ENCODE measurements around the gene DUSP8.

Gene DUSP8

GRCh38 chr11:1564535-1565172 is 7.4 kb downstream of the DUSP8 start:
- DNase-seq, result peak; percentile 88

- peak; percentile 28 for DNase-seq
Measured at GRCh38 chr11:1563697-1564534, 8.2 kb downstream of the DUSP8 start.

GRCh38 chr11:1563149-1563638 is 8.9 kb downstream of the DUSP8 start:
- no peak for DNase-seq

- no peak for DNase-seq
Measured at GRCh38 chr11:1562469-1563148, 9.5 kb downstream of the DUSP8 start.

GRCh38 chr11:1561955-1562354 is 10.1 kb downstream of the DUSP8 start:
- no peak for DNase-seq

- DNase-seq, result no peak
Measured at GRCh38 chr11:1561266-1561665, 10.8 kb downstream of the DUSP8 start.

GRCh38 chr11:1560649-1561251 is 11.3 kb downstream of the DUSP8 start:
- DNase-seq, result no peak

- no peak for DNase-seq
Measured at GRCh38 chr11:1560002-1560648, 11.9 kb downstream of the DUSP8 start.

- no peak for DNase-seq
Measured at GRCh38 chr11:1559111-1559951, 12.7 kb downstream of the DUSP8 start.

GRCh38 chr11:1558775-1559110 is 13.3 kb downstream of the DUSP8 start:
- DNase-seq, result no peak

GRCh38 chr11:1557904-1558774 is 13.9 kb downstream of the DUSP8 start:
- DNase-seq, result no peak

GRCh38 chr11:1557051-1557884 is 14.8 kb downstream of the DUSP8 start:
- no peak for DNase-seq

- DNase-seq, result no peak
Measured at GRCh38 chr11:1556278-1556902, 15.7 kb downstream of the DUSP8 start.

GRCh38 chr11:1555713-1556153 is 16.3 kb downstream of the DUSP8 start:
- DNase-seq, result no peak

GRCh38 chr11:1554981-1555712 is 16.9 kb downstream of the DUSP8 start:
- DNase-seq, result no peak

- DNase-seq, result no peak
Measured at GRCh38 chr11:1553808-1554594, 18.1 kb downstream of the DUSP8 start.

Measured in NCI-H82 (cell line).